Ishikawa (cell line): ENCODE data around the gene GINS2.

Experiments
- CEBPB ChIP-seq: IDR thresholded peaks from 2 replicates; pipeline ENCODE4 v1.6.1; 2012
- CREB1 ChIP-seq: IDR thresholded peaks from 2 replicates; pipeline ENCODE4 v1.6.1; 2012; ENCODE audit warnings: low read depth
- EGR1 ChIP-seq: IDR thresholded peaks from 2 replicates; pipeline ENCODE4 v1.6.1; 2012
- EP300 ChIP-seq: IDR thresholded peaks from 2 replicates; pipeline ENCODE4 v1.6.1; 2012; ENCODE audit warnings: borderline replicate concordance
- FOXM1 ChIP-seq: IDR thresholded peaks from 2 replicates; pipeline ENCODE4 v1.6.1; 2012; ENCODE audit warnings: low read depth, borderline replicate concordance
- NFIC ChIP-seq: IDR thresholded peaks from 2 replicates; pipeline ENCODE4 v1.6.1; 2012
- RAD21 ChIP-seq: IDR thresholded peaks from 2 replicates; pipeline ENCODE4 v1.6.1; 2012; ENCODE audit warnings: low read depth
- TAF1 ChIP-seq: IDR thresholded peaks from 2 replicates; pipeline ENCODE4 v1.6.1; 2012; ENCODE audit warnings: low read depth, mild to moderate bottlenecking
- TCF12 ChIP-seq: IDR thresholded peaks from 2 replicates; pipeline ENCODE4 v1.6.1; 2012; ENCODE audit warnings: low read depth
- YY1 ChIP-seq: IDR thresholded peaks from 2 replicates; pipeline ENCODE4 v1.6.1; 2012; ENCODE audit warnings: low read depth
- ZBTB7A ChIP-seq: IDR thresholded peaks from 2 replicates; pipeline ENCODE4 v1.6.1; 2012; ENCODE audit warnings: low read depth
- TF ChIP-seq, protein P1 (sequence below): IDR thresholded peaks from 2 replicates; pipeline ENCODE4 v1.6.1; 2012
- TF ChIP-seq, protein P2 (sequence below): IDR thresholded peaks from 2 replicates; pipeline ENCODE4 v1.6.1; 2012; ENCODE audit warnings: low read depth, mild to moderate bottlenecking

DNA sequence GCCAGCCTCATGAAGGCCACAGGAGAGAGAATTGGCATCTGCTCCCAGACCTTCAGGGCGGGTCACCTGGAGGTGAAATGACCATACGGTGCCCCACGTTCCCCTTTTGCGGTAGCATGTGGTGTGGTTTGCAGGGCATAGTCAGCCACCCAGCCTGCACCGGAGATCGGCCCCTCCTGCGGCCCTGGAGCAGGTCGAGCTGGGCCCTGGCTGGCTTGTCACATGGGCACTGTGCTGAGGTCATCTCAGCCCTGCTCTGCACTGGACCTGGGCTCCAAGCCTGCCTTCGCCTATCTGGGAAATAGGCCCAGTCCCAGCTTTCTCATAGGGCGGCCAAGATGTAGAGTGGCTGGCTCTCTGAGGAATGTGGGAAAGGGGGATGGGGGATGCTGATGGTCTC is 59.4 kb downstream of the GINS2 start:
- no peak for TF ChIP-seq TAF1
- TF ChIP-seq EP300, result no peak
- no peak for TF ChIP-seq RAD21
- TF ChIP-seq EGR1, result no peak
- TF ChIP-seq CREB1, result no peak
- TF ChIP-seq, protein P1, sequence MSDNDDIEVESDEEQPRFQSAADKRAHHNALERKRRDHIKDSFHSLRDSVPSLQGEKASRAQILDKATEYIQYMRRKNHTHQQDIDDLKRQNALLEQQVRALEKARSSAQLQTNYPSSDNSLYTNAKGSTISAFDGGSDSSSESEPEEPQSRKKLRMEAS, result no peak
- TF ChIP-seq NFIC, result no peak
- TF ChIP-seq FOXM1, result no peak
- no peak for TF ChIP-seq YY1
- TF ChIP-seq CEBPB, result no peak
- no peak for TF ChIP-seq ZBTB7A
- TF ChIP-seq, protein P2, sequence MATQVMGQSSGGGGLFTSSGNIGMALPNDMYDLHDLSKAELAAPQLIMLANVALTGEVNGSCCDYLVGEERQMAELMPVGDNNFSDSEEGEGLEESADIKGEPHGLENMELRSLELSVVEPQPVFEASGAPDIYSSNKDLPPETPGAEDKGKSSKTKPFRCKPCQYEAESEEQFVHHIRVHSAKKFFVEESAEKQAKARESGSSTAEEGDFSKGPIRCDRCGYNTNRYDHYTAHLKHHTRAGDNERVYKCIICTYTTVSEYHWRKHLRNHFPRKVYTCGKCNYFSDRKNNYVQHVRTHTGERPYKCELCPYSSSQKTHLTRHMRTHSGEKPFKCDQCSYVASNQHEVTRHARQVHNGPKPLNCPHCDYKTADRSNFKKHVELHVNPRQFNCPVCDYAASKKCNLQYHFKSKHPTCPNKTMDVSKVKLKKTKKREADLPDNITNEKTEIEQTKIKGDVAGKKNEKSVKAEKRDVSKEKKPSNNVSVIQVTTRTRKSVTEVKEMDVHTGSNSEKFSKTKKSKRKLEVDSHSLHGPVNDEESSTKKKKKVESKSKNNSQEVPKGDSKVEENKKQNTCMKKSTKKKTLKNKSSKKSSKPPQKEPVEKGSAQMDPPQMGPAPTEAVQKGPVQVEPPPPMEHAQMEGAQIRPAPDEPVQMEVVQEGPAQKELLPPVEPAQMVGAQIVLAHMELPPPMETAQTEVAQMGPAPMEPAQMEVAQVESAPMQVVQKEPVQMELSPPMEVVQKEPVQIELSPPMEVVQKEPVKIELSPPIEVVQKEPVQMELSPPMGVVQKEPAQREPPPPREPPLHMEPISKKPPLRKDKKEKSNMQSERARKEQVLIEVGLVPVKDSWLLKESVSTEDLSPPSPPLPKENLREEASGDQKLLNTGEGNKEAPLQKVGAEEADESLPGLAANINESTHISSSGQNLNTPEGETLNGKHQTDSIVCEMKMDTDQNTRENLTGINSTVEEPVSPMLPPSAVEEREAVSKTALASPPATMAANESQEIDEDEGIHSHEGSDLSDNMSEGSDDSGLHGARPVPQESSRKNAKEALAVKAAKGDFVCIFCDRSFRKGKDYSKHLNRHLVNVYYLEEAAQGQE, result no peak
- no peak for TF ChIP-seq TCF12
